IPS-18c (cell line): ENCODE results near the gene GALK1.
"Not testable (repeated sequence)": the region's sequence is repeated elsewhere in the genome, so short reads cannot be mapped to it uniquely, and the experiment has no call there.

Experiments
- H3K4me3 ChIP-seq: 2 replicates; pipeline ENCODE4 v1.7.0; 2013; ENCODE audit warnings: low read depth, mild to moderate bottlenecking, low read length, moderate library complexity; ENCODE audit not compliant: insufficient read depth
- H3K9me3 ChIP-seq: one replicate; pipeline ENCODE4 v1.6.1; 2013; ENCODE audit warnings: mild to moderate bottlenecking, low read length, moderate library complexity; ENCODE audit not compliant: control insufficient read depth, insufficient read depth

GALK1 gene

DNA sequence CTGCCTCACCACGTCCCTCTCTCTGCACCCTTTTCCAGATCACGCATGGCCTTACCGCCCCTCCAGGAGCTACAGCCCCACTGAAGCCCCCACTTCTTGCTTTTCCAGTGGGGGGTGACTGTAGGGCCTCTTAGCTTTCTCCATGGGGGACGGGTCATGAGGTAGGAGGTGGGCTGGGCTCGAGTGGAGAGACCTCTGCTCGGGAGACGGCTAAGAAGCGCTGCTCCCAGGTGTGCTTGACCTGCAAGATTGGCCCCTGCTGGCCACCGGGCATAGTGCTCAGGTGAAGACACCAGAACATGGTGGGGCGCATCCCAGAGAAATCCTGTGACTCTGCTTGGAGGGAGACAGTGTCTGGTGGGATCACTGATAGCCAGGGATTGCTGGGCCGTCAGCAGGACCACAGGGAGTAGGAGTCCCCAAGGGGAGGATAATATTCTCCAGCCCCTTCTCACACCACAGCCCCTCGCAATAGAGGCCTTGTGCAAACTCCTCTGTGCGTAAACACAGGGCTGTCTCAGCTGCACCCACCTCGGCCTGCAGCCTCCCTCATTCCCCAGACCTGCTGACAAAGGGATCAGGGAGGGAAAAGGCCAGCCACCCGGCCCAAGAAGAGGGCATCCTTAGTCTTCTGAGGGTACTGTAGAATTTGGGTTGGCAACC is 8.9 kb upstream of the GALK1 start:
- no peaks in the 10 kb centered on the region for H3K9me3 ChIP-seq
- no peak overlapping the region for H3K4me3 ChIP-seq

DNA sequence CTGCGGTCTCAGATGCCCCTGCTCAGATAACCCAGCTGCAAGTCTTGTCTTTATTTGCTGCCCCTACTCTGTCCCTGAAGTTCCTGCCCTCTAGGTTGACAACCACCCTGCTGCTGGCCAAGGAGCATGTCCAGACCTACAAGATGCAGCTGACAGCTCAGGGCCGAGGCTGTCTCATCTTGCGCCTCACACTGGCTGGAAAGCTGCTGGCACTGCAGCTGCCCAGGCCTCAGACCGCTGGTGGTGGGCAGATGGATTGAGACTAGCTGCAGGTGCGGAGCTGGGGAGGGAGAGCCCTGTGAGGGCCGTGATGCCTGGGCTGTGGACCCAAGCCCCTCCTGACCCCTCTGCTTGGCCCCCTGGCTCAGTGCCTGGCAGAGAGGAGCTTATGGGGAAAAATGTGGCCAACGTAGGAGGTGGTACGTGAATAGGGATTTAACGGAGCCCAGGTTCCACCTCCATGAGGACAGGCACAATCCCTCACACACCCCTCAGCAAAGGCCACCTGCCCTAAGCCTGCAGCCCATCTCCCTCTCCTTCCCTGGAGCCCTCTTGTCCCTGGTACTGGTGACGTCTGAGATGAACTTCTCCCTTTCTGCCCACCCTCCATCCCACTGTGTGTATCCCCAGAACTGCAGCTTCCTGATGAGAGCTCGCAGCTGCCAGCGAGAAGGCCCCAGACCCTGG is 8.3 kb upstream of the GALK1 start:
- H3K4me3 ChIP-seq = no peak overlapping the region
- no peaks in the 10 kb centered on the region for H3K9me3 ChIP-seq

DNA sequence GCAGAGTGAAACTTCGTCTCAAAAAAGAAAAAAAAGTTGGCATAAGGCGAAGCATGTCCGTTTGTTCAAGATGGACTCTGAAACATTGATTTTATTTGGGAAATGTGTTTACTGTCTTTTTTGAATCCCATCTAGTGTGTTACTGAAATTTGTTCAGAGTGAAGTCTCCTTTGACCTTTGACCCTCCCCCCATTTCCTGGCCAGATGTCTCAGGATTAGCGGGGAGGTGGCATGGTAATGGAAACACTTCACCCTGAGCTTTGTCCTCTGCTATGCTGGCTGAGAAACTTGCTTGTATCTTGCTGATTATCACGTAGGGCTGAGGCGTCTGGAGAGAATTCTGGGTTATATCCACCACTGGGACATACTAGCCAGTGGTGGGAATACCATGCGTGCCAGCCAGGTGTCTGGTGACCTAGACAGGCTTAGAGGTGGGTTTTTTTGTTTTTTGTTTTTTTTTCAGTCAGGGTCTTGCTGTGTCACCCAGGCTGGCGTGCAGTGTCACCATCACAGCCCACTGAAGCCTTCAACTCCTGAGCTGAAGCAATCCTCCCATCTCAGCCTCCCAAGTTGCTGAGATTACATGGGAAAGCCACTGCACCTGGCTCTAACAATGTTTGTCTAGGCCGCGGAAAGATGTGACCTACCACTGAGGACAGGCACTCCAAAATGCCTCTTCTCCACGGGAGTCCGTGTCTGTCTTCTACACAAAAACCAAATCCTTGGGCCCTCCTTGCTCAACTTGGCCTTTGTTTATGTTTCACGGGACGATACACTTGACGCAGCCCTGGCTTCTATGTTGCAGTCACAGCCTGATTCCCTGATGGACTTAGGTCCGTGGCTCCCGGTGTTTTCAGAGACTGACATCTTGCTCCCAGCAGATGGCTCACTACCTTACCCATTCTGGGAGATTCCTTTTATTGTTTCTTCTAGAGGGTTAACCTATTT is 6.6 kb upstream of the GALK1 start:
- Histone ChIP-seq H3K4me3 (no peak overlapping the region), H3K9me3 (no peaks in the 10 kb centered on the region)

DNA sequence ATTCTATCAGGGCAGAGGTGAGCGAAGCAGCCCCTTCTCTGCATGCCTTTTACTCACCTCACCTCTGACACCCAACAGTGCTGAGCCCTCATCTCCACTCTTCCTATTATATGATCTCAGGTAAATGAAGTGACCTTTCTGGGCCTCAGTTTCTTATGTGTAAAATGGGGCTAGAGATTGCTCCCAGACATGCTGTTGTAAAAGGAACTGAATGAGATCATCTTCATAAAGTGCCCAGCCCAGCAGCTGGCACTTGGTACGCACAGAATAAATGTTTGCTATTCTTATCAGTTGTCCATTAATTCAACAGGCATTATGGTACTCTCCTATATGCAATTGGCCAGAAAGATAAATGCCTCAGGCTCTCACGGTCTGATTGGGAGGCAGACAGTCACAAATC is 4.5 kb upstream of the GALK1 start:
- H3K9me3 ChIP-seq = no peaks in the 10 kb centered on the region
- no peak overlapping the region for H3K4me3 ChIP-seq

DNA sequence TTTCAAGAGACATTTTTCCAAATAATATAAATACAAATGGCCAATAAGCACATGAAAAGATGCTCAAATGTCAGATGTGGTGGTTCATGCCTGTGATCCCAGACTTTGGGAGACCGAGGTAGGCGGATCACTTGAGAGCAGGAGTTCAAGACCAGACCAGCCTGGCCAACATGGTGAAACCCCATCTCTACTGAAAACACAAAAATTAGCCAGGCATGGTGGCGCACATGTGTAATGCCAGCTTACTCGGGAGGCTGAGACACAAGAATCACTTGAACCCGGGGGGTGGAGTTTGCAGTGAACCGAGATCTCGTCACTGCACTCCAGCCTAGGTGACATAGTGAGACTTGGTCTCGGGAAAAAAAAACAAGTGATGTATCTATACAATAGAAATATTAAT is 2.9 kb upstream of the GALK1 start:
- Histone ChIP-seq H3K4me3 (no peak overlapping the region), H3K9me3 (no peaks in the 10 kb centered on the region)

DNA sequence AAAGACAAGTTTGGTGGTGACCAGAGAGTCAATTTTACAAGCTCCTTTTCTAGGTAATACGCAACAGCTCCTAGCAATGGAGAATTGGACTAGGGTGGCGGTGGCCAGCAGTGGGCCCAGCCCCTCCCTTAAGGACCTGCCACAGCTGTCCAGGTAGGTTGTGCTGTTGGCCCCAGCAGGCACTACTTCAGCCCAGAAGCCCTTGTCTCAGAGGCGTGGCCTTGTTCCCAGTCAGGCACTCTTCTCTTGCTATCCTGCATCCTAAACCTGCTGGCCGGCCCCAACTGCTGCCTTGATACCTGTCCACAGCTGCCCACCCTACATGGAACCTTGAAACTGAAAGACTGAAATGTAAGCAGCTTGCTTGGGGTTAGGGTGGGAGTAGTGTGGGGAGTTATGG is 989 bp upstream of the GALK1 start:
- no peak overlapping the region for H3K4me3 ChIP-seq
- no peaks in the 10 kb centered on the region for H3K9me3 ChIP-seq

DNA sequence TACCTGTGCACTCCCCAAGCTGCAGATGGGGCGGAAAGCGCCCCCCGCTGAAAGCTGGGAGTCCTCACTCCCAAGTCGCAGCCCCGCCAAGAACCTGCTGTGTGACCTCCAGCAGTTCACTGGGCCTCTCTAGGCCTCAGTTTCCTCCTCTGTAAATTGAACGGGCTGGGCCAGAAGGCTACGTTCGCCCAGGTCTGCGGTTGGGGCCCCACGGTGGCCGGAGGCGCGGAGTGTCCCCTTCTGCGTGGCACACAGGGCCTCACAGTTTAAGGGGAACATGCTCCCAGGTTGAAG is 628 bp downstream of the GALK1 start:
- H3K9me3 ChIP-seq = no peaks in the 10 kb centered on the region
- peak overlapping the region; percentile 75 for H3K4me3 ChIP-seq

DNA sequence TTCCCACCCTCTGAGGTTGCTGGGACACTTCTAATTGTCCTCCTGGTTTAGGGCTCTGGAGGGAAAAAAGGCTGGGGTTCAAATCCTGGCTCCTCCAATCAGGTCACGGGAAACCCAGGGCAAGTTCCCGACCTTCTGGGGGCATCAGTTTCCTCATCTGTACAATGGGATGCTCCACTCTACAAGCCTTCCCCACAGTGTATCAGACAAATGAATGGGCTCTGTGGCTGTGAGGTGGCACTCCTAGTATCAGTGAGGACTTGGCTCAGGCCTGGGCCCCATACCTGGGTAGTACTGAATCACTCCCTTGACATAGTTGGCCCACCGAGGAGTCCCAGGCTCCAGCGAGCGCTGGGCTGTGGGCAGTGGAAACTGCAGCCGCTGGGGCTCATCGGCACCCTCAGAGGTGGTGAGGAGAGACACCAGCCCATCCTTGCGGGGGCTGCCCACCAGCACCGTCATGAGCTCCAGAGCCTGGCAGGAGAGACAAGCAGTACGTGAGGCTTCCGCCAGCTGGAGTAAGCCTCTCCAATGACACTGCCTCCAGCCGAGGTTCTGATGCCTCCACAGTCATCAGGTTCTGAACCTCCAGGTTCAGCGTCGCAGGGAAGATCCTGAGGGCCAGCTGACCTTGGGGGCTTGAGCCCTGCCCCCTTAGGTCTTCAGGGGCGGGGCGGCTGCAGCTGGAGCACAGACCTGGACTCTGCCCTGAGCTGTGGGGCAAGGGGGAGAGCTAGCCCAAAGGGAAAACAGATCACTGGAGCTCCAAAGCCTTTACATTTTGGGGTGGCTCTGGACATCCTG is 1.2 kb downstream of the GALK1 start:
- Histone ChIP-seq H3K4me3 (peak overlapping the region; percentile 75), H3K9me3 (no peaks in the 10 kb centered on the region)

DNA sequence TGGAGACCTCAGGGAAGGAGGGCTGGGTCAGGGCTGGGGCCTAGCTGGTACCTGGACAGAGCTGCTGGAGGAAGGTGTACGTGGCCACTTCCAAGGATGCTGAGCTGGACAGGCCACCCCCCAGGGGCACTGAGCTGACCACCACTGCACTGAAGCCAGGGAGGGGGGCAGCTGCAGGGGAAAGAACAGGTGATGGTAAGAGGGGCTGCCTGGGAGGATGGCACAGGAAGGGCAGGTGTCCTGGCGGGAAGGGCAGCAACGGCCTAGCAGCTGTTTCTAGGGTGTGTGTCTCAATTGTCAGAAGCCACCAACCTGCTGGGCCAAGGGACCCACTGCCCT is 1.8 kb downstream of the GALK1 start:
- no peaks in the 10 kb centered on the region for H3K9me3 ChIP-seq
- H3K4me3 ChIP-seq = no peak overlapping the region

DNA sequence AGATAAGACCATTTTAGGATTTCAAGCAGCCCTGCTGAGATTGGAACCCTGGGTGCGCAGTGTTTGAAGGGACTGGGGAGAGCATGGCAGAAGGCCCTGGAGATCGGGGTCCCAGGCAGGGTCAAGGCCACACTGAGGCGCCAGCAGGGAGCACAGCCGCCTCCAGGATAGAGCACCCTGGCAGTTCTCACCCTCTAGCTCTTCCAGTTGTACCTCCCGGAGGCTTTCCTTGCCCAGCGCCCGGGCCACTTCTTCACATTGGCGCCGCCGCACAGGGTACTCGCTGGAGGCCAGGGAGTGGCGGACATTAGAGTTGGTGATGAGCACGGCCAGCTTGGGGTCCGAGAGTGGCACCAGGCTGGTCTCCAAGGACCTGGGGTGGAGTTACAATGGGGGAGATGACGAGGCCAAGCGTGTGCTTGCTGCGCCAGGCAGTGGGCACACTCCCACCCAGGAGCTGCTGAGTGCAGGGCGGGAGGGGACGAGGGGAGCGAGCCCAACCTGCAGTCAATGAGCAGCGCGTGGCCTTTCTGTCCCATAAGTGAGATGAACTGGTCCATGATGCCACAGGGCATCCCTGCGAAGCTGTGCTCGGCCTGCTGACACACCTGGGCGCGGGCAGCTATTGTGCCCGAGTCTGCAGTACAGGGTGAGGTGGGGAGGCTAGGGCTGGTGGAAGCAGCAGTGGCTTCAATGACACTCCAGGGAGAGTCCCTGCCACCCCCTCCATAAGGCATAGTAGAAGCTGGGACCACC is 2.3 kb downstream of the GALK1 start:
- no peak overlapping the region for H3K4me3 ChIP-seq
- H3K9me3 ChIP-seq = no peaks in the 10 kb centered on the region

DNA sequence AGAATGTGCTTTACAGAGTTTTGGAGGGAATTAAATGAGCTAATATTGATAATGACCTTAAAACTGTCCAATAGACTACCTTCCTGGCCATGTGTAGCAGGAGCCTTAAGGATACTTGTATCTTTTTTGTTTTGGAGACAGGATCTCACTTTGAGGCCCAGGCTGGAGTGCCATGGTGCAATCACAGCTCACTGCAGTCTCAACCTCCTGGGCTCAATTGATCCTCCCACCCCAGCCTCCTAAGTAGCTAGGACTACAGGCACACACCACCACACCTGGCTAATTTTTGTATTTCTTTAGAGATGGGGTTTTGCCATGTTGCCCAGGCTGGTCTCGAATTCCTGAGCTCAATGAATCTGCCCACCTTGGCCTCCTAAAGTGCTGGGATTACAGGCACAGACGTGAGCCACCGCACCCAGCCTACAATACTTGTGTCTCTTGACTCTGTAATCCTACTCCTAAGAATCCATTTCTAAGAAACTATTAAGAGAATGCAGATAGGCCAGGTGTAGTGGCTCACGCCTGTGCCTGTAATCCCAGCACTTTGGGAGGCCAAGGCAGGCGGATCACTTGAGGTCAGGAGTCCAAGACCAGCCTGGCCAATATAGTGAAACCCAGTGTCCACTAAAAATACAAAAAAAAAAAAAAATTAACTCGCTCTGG is 4.9 kb downstream of the GALK1 start:
- not testable (repeated sequence) for H3K9me3 ChIP-seq, H3K4me3 ChIP-seq

DNA sequence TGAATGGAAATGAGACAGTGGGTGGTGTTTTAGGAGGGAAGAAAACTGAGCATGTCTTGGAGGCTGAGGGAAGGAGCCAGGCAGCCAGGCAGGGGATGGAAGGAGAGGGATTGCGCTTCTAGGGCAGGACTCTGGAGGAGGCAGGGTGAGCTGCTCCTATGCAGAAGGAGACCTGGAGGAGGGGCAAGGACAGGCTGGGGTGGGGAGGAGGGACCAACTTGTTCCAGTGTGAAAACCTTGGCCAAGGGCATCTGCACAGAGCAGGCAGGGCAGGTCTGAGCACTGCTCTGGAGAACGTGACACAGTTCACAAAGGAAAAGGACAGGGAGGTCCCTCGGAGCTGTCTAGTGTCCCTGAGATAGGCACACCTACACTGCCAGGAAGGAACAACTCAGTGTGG is 5.5 kb downstream of the GALK1 start:
- H3K9me3 ChIP-seq = no peaks in the 10 kb centered on the region
- H3K4me3 ChIP-seq = no peak overlapping the region

DNA sequence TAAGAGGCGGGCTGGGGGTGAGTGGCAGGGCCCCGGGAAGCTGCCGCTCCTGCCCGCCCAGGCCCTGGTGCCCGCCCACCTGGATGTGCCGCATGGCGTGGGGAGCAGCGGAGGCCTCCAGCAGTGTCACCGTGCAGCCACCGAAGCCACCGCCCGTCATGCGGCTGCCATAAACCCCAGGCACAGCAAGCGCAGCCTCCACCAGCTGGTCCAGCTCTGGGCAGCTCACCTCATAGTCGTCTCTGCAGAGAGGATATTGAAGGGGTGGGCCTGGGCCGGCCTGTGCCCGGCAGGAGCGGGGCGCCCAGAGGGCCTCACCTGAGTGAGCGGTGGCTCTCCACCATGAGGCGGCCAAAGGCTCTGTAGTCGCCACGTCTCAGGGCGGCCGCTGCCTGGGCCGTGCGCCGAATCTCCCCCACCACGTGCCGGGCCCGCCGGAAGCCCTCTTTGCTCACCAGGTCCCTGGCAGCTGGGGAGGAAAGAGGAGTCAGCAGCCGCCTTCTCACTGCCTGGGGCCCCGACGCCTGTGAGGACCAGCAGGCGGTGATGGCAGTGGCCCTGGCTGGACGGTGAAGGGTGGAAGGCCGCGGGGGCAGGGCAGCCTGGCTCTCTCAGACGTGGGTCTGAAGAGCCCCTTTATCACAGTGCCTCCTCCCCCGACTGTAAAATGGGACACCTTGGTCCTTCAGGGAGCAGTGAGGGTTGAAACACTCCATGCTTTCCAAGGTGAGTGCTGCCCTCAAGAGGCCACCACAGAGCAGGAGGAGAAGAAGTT is 6.7 kb downstream of the GALK1 start:
- Histone ChIP-seq H3K4me3 (no peak overlapping the region), H3K9me3 (no peaks in the 10 kb centered on the region)

DNA sequence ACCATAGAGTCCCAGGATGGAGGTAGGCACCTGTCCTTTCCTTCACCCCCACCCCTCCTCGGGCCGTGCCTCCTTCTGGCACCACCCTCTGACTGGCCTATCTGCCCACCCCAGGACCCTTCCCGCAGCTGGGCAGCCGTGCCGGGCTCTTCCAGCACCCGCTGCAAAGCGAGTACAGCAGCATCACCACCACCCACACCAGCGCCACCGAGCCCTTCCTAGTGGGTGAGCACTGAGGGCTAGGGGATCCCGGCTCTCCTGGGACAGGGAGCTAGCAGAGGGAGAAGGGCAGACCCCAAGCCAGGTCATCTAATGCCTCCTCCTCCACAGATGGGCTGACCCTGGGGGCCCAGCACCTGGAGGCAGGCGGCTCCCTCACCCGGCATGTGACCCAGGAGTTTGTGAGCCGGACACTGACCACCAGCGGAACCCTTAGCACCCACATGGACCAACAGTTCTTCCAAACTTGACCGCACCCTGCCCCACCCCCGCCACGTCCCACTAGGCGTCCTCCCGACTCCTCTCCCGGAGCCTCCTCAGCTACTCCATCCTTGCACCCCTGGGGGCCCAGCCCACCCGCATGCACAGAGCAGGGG is 7.8 kb downstream of the GALK1 start:
- H3K9me3 ChIP-seq = no peaks in the 10 kb centered on the region
- no peak overlapping the region for H3K4me3 ChIP-seq

DNA sequence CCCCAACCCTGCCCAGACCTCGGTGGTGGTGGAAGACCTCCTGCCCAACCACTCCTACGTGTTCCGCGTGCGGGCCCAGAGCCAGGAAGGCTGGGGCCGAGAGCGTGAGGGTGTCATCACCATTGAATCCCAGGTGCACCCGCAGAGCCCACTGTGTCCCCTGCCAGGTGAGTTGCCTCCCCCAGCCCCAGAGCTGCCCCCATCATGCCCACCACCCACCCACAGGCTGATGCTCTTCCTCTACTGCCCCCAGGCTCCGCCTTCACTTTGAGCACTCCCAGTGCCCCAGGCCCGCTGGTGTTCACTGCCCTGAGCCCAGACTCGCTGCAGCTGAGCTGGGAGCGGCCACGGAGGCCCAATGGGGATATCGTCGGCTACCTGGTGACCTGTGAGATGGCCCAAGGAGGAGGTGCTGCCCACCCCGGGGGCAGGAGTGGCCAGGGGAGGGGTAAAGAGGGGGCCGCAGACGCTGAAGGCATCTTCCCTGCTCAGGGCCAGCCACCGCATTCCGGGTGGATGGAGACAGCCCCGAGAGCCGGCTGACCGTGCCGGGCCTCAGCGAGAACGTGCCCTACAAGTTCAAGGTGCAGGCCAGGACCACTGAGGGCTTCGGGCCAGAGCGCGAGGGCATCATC is 8.4 kb downstream of the GALK1 start:
- Histone ChIP-seq H3K4me3 (no peak overlapping the region), H3K9me3 (no peaks in the 10 kb centered on the region)
